OCI-LY3 (cell line): ENCODE measurements around the gene ADARB2.

ENCODE experiments used
- H2AFZ ChIP-seq: fragments of 200-600, 300-600 bp; shearing (Covaris generic); 2 replicates; pipeline ENCODE4 v1.6.0; 2014; ENCODE audit warnings: antibody characterized with exemption, low read depth, low read length
- H3K27ac ChIP-seq: fragments of 200-600, 300-600 bp; sonication (generic); 2 replicates; pipeline ENCODE4 v1.5.1; 2014; ENCODE audit warnings: mild to moderate bottlenecking, low read length, moderate library complexity, mixed read lengths
- H3K27me3 ChIP-seq: fragments of 200-600, 300-600 bp; sonication (generic); 2 replicates; pipeline ENCODE4 v1.6.1; 2014; ENCODE audit warnings: low read depth, low read length, mixed read lengths
- H3K36me3 ChIP-seq: fragments of 200-600, 300-600 bp; sonication (generic); replicated peaks from 2 replicates; pipeline ENCODE3; 2014; ENCODE audit warnings: low read depth, low read length, mixed read lengths
- H3K4me1 ChIP-seq: fragments of 300-600, 200-600 bp; sonication (generic); 2 replicates; pipeline ENCODE4 v1.6.1; 2014; ENCODE audit warnings: low read length, mixed read lengths
- H3K4me2 ChIP-seq: fragments of 200-600, 300-600 bp; sonication (generic); 2 replicates; pipeline ENCODE4 v1.6.1; 2014; ENCODE audit warnings: low read length, mixed read lengths
- H3K4me3 ChIP-seq: fragments of 300-600, 200-600 bp; sonication (generic); 2 replicates; pipeline ENCODE4 v1.5.1; 2014; ENCODE audit warnings: antibody characterized with exemption, mild to moderate bottlenecking, low read length, moderate library complexity
- H3K79me2 ChIP-seq: fragments of 300-600, 200-600 bp; shearing (Covaris generic); 2 replicates; pipeline ENCODE4 v1.6.1; 2014; ENCODE audit warnings: mild to moderate bottlenecking, low read length, mixed read lengths
- H3K9ac ChIP-seq: fragments of 300-600, 200-600 bp; shearing (Covaris generic); 2 replicates; pipeline ENCODE4 v1.6.0; 2014; ENCODE audit warnings: mild to moderate bottlenecking, low read length, moderate library complexity
- H3K9me3 ChIP-seq: fragments of 200-600, 300-600 bp; shearing (Covaris generic); 2 replicates; pipeline ENCODE4 v1.6.1; 2014; ENCODE audit warnings: low read length, mixed read lengths; ENCODE audit not compliant: insufficient read depth
- H4K20me1 ChIP-seq: fragments of 200-600, 300-600 bp; sonication (generic); 2 replicates; pipeline ENCODE4 v1.6.1; 2016; ENCODE audit warnings: low read length, mixed read lengths; ENCODE audit not compliant: insufficient read depth
- CTCF ChIP-seq: fragments of 200-600, 300-600 bp; sonication (generic); IDR thresholded peaks from 2 replicates; pipeline ENCODE4 v1.5.1; 2014; ENCODE audit warnings: antibody characterized with exemption, low read length, low read depth
- EZH2phosphoT487 ChIP-seq: fragments of 200-600 bp; shearing (Covaris generic); IDR thresholded peaks from 2 replicates; pipeline ENCODE4 v1.6.1; 2018; ENCODE audit warnings: antibody characterized with exemption, mixed run types, low read depth

ADARB2 gene

GRCh38 chr10:1509011-1509530 is 228.3 kb downstream of the ADARB2 start:
- no peaks in the 10 kb centered on the region for H3K27me3 ChIP-seq
- H3K27ac ChIP-seq: no peak overlapping the region
- no peaks in the 10 kb centered on the region for H4K20me1 ChIP-seq
- no peaks in the 10 kb centered on the region for H3K4me1 ChIP-seq
- no peaks in the 10 kb centered on the region for H3K36me3 ChIP-seq
- no peak overlapping the region for H3K4me2 ChIP-seq
- no peaks in the 10 kb centered on the region for H3K9me3 ChIP-seq
- no peak overlapping the region for H2AFZ ChIP-seq
- TF ChIP-seq CTCF (no peak), EZH2phosphoT487 (no peak)
- H3K9ac ChIP-seq: no peak overlapping the region
- H3K79me2 ChIP-seq: no peaks in the 10 kb centered on the region
- no peak overlapping the region for H3K4me3 ChIP-seq

GRCh38 chr10:1508096-1508495 is 229.2 kb downstream of the ADARB2 start:
- Histone ChIP-seq H3K79me2 (no peaks in the 10 kb centered on the region), H3K4me1 (no peaks in the 10 kb centered on the region), H4K20me1 (no peaks in the 10 kb centered on the region), H3K9ac (no peak overlapping the region), H3K27ac (no peak overlapping the region), H3K9me3 (no peaks in the 10 kb centered on the region), H3K4me3 (no peak overlapping the region), H3K4me2 (no peak overlapping the region), H3K27me3 (no peaks in the 10 kb centered on the region), H3K36me3 (no peaks in the 10 kb centered on the region), H2AFZ (no peak overlapping the region)
- TF ChIP-seq CTCF: no peak
- TF ChIP-seq EZH2phosphoT487: no peak

GRCh38 chr10:1507436-1507835 is 229.9 kb downstream of the ADARB2 start:
- Histone ChIP-seq H4K20me1 (no peaks in the 10 kb centered on the region), H3K9me3 (no peaks in the 10 kb centered on the region), H3K27ac (no peak overlapping the region), H3K79me2 (no peaks in the 10 kb centered on the region), H3K36me3 (no peaks in the 10 kb centered on the region), H3K9ac (no peak overlapping the region), H3K4me1 (no peaks in the 10 kb centered on the region), H2AFZ (no peak overlapping the region), H3K4me2 (no peak overlapping the region), H3K27me3 (no peaks in the 10 kb centered on the region), H3K4me3 (no peak overlapping the region)
- TF ChIP-seq CTCF (no peak), EZH2phosphoT487 (no peak)

GRCh38 chr10:1504940-1505339 is 232.4 kb downstream of the ADARB2 start:
- Histone ChIP-seq H4K20me1 (no peaks in the 10 kb centered on the region), H3K4me2 (no peak overlapping the region), H3K79me2 (no peaks in the 10 kb centered on the region), H2AFZ (no peak overlapping the region), H3K4me1 (no peaks in the 10 kb centered on the region), H3K4me3 (no peak overlapping the region), H3K27me3 (no peaks in the 10 kb centered on the region), H3K9me3 (no peaks in the 10 kb centered on the region), H3K27ac (no peak overlapping the region), H3K9ac (no peak overlapping the region), H3K36me3 (no peaks in the 10 kb centered on the region)
- TF ChIP-seq EZH2phosphoT487: no peak
- TF ChIP-seq CTCF: no peak
